NCI-H1930 (cell line): ENCODE data around the gene SERINC5.
A peak's percentile ranks its signal among the peaks of the same experiment; 100 is the strongest.
"Not testable (repeated sequence)": the region's sequence is repeated elsewhere in the genome, so short reads cannot be mapped to it uniquely, and the experiment has no call there.

Source experiments
- DNase-seq, 2 experiments: peaks; one replicate each; lab custom pipeline; 2025; lab: John Stamatoyannopoulos, UW

The SERINC5 gene

DNA sequence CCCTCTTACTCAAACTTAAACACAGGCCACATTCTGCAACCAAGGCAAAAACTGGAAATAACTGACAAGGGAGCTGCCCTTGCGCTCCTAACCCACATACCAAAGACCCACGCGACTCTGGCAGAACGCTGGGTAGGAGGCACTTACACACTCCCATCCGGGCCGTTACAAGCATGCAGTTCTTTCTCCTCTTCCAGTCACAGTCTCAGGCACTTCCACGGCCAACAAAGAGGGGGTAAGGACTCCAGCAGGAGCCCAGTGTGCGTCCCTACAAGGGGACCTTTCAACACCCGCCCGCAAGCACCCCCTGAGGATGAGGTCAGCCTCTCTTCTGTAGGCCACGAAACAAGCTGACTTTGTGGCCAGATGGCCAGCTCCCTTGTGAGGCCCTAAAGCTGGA, 57.4 kb downstream of the SERINC5 start:
- no peak for DNase-seq

- no peak for DNase-seq
Observed at GRCh38 chr5:80195837-80196400, 59.9 kb downstream of the SERINC5 start.

DNA sequence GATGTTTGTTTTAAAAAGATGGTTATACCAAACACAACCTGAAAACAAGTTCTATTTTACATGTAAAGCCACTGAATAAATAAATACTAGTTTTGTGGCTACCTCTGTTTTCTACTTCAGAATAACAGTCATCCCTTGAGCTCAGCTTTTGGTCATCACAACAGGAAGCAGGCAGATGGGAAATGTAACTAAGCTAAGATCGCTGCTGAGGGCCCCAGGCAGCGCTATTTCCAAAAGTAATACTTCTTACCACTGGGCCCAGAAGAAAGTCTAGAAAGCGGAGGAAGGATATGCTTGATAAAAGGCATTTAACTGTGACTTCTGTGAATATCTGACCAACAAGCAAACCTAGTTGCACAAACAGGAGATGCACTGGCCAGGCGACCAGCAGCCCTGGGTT, 61.4 kb downstream of the SERINC5 start:
- no peak for DNase-seq

GRCh38 chr5:80193401-80193800, 62.4 kb downstream of the SERINC5 start:
- DNase-seq = peak in 1 of 2 experiments; percentile 9

DNA sequence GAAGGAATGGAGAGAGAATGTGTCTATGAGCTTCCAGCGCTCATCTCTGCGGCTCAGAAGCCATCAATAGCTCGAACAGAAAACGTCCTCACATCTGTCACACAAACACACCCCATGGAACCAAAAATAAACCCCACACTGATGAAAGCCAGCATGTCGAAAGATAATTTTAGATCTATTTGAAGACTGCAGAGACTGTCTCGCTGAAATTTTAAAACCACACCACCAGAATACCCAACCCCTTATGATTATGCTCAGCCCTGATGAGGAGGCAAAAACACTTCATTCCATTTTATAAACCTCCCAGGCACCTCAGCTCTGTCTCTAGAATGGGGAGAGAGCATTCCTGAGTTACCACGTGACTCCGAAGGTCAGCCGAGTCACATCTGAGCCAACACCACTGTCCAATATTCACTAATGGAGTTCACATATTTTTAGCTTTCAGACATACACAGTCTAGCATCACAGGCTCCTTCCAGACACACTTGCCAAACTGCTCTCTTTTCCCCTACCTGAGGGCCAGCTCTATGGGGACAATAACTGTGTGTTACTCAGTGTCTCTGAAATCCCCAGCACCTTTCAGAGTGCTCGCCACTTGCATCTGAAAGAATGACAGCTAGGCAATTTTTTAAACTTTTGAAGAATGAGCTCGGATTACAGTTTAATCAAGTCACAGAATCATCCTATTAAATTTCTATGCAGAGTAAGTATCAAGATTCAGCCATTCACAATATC, 63.2 kb downstream of the SERINC5 start:
- no peak for DNase-seq

GRCh38 chr5:80191991-80192398, 63.9 kb downstream of the SERINC5 start:
- no peak for DNase-seq

DNA sequence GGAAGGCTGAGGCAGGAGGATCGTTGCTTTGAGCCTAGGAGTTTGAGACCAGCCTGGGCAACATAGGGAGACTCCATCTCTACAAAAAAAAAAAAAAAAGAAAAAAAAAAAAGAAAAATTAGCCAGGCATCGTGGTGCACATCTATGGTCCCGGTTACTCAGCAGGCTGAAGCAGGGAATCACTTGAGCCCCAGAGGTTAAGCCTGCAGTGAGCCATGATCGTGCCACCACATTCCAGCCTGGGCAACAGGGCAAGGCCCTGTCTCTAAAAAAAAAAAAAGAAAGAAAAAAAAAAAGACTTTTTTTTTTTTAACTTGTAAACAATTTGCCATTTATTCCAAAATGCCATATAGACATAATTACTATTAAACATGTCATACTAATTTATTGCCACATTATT, 64.5 kb downstream of the SERINC5 start:
- DNase-seq = no peak

DNA sequence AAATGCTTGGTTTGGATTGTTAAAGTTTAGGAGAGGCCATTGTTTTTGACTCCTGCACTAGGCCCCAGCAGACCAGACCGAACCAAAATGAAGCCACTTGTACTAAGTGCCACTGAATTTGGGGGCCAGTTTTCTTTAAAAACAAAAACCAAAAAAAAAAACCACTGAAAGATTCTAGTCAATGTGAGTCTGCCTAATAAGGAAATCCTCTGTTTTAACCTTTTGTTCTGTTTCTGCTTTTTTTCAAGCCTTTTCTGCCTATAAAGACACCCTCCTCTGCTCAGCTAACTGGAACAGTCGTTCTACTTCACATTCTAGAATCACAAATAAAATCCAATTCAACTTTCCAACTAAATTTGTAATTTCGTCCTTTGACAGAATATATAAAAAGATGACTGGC, 64.9 kb downstream of the SERINC5 start:
- no peak for DNase-seq

DNA sequence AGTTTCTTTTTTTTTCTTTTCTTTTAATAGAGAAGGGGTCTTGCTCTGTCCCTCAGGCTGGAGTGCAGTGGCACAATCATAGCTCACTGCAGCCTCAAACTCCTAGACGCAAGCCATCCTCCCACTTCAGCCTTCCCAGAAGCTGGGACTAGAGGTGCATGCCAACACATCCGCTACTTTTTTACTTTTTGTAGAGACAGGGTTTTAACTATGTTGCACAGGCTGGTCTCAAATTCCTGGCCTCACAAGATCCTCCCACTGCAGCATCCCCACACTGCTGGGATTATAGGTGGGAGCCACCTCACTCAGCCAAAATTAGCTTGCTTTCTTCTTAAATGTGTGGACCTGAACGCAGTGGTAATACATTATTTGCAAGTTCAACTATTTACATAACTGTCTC, 66.1 kb downstream of the SERINC5 start:
- no peak for DNase-seq

DNA sequence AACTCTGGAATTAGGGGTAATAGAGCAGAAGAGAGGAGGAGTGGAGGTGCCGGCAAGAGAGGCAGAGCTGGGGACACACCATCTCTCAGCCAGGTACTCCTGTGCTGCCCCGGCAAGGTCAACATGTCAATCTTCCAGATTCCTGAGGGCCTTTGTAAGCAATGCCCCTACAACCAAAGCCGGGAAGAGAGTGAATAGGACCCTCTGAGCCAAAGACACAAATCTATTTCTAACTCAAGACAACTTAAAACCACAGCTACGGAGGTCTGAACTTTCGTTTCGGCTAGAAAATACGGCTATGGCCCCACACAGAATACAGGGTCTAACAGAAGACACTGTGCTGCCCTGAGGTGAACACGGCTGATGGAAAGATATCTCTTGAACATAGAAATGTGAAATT, 66.6 kb downstream of the SERINC5 start:
- no peak for DNase-seq

DNA sequence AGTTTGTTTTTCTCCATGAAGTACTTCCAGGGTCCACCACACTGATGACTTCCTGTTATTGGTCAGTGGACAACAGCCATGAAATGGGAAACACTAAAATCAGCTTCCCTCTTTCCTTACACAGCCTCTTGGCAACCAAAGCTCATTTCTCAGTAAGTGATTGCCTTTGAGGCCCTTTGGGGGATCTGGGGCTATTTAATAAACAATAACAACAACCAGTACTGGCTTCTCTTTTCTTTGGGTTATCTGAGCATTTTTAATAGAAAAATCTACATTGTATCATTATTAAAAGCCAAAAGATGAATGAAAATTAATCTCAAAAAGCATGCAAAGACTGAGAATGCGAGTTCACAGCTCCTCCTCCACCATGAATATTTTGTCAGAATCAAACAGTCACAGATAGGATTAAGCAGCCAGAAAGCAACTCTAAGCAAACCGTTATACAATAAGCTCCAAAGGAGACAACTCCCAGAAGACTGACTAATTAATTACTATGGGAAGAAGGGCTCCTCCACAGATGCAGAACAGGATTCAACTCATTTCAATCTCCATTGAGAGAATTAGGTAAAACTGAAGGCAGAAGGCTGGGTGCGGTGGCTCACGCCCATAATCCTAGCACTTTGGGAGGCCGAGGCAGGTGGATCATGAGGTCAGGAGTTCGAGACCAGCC, 68.3 kb downstream of the SERINC5 start:
- DNase-seq = no peak

DNA sequence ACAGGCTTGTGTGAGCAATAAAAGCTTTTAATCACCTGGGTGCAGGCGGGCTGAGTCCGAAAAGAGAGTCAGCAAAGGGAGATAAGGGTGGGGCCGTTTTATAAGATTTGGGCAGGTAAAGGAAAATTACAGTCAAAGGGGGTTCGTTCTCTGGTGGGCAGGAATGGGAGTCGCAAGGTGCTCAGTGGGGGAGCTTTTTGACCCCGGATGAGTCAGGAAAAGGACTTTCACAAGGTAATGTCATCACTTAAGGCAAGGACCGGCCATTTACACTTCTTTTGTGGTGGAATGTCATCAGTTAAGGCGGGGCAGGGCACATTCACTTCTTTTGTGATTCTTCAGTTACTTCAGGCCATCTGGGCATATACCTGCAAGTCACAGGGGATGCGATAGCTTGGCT, 70.3 kb downstream of the SERINC5 start:
- DNase-seq = not testable (repeated sequence)

DNA sequence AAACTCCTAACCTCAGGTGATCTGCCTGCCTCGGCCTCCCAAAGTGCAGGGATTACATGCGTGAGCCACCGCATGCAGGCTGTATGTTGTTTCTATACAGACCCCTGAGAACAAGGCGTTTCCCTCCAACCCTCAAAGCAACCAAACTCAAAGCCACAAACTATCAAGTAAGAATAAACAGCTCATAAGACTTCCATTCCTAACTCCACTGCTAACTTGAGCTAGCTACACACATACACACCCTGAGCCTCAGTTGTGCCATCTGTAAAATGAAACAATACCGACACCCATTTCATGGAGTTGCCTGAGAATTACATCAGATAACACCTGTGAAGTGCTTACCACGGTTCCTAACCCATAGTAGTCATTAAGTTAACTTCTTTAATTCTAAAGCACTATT, 70.8 kb downstream of the SERINC5 start:
- no peak for DNase-seq

DNA sequence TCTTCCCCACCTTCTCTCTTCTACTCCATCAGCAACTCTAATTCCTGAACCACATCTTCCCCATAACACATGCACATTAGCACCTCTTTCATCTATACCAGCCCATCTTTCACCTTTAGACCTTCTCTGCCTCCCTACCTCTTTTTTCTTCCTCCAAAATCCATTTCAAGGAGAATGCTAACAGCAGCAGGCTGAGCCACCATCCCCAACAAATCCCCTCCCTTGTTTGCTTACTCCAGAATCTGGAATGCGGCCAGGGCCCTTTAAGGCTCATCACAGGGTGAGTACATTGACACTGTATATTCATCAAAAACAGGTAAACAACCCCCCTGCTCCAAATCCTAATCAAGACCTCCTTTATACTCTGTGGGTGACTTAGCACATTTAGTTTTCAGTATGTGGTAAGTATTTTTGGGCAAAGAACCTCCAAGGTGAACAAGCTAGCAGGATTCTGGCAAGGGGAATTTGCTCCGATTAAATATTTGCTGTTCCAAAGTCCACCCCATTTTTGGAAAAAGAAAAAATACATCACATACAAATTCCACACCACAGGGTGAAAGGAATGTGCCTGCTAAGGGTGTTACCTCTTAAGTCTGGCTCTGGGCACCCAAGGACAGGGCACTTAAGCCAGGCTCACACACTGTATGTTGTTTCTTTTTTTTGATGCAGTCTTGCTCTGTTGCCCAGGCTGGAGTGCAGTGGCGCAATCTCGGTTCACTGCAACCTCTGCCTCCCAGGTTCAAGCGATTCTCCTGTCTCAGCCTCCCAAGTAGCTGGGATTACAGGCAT, 71.4 kb downstream of the SERINC5 start:
- DNase-seq = peak in 1 of 2 experiments; percentile 38

DNA sequence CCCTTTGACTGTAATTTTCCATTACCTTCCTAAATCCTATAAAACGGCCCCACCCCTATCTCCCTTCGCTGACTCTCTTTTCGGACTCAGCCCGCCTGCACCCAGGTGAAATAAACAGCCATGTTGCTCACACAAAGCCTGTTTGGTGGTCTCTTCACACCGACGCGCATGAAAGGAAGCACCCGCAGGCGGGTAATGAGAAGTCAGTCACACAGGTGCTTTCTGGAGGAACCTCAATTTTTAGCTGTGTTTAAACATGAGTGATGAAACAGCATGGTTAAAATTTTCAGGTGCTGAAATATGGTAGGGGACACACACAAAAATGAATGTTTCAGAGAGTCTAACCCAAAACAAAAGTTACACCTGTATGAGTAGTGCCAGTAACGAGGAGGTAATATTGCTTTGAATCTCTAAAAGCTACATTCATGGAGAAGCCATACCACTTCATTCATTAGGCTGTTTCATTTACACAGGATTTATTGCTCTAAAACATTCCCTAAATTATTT, 72.1 kb downstream of the SERINC5 start:
- DNase-seq = not testable (repeated sequence)

- DNase-seq = no peak
Observed at GRCh38 chr5:80182809-80183580, 72.9 kb downstream of the SERINC5 start.

DNA sequence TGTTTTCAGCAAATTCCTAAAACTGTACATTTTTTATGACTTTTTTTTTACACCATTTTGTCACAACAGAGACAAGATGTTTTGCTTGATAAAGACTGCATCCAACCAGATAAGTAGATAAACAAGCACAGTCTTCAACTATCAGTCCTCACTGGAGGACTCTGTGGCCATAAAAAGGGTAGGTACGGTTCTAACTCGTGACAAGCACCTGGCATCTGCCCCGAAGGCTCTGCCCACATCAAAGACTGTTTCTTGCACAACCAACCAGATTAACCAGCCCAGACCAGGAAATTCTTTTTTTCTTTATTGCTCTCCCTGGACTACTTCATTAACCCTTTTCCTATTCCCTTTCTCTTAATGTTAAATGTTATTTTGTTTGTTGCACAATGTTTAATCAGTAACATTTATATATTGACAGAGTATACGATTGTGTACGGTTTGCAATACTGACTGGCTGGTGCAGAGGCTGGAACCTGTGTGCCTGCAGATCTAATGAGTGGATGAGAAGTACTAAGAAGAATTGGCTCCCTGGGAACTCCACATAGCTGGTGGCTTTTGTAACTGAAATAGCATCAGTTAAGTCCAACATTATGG, 74.1 kb downstream of the SERINC5 start:
- DNase-seq = peak in 1 of 2 experiments; percentile 10

DNA sequence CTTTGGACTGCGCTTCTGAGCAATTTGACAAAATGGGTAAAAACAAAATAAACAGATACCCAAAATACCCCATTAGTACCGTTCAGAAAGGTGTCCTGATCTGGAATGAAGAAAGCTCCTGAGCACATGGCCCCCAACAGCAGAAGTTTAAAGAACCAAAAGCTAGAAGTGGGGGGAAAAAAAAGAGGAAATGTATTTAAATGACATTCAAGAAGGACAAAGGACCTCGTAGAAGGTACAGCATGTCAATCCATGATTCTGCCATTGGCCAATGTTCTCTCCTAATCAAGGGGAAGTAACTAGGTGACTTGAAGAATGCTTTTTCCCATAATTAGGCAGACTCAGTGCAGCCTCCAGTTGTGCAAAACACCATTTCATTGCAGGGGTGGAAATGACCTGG, 78.6 kb downstream of the SERINC5 start:
- no peak for DNase-seq

DNA sequence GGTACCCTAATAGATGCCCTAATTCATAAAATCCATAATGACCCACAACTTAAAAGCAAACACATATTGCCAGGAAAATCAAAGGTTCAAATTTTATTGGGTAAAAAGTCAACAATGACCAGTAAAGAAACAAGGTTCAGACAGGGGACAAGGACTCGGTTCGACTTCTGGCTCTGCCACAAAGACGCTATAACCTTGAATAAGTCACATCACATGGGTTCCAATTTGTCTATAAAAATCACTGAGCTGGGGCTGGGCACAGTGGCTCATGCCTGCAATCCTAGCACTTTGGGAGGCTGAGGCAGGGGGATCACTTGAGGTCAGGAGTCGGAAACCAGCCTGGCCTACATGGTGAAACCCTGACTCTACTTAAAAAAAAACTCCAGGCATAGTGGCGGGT, 80.5 kb downstream of the SERINC5 start:
- no peak for DNase-seq

GRCh38 chr5:80174790-80175189, 81.1 kb downstream of the SERINC5 start:
- DNase-seq = no peak

- DNase-seq = no peak
Observed at GRCh38 chr5:80172067-80172695, 83.7 kb downstream of the SERINC5 start.
